ENCODE data around the gene THSD4. TPM values are rescaled to one million over a fixed set of nuclear protein-coding genes. Genes with fewer than 3 reads are reported as not detected.

Gene THSD4
- total RNA-seq, 1 experiment from 2014 or later = 36.3 TPM

DNA sequence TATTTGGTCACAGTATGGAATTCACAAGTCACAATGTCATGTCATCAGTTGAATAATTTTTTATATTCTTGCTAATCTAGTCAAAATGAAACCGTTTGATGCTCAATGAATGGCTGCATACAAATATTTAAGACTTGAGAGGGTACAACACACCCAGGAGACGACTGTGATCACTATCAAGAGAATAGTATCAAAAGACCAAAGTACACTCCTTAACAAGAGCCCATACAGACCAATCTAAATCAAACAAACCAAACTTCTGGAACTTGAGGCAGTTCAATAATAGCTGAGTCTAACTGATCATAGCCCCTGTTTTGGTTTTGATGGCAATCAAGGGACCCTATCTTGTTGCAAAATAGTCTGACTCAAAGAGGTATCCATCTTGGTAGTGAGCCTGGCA, 265.1 kb downstream of the THSD4 start:
- no peaks in the 10 kb centered on the region for H3K36me3 Mint-ChIP-seq (ENCODE audit: insufficient read depth, unreplicated experiment)
- H3K4me1 Mint-ChIP-seq (ENCODE audit: insufficient read depth, unreplicated experiment) = peaks cover 5% of the 10 kb centered on the region
- no TSS peak for BruUV-seq (replicated peaks)
- ChIA-PET CTCF (interaction anchor here (1.0 kb wide), 1 partner anchor 12 kb away, joined by 3 read pairs; no protein-coding TSS in a partner anchor), POLR2A (no interaction called here)
- TF ChIP-seq, protein P1, sequence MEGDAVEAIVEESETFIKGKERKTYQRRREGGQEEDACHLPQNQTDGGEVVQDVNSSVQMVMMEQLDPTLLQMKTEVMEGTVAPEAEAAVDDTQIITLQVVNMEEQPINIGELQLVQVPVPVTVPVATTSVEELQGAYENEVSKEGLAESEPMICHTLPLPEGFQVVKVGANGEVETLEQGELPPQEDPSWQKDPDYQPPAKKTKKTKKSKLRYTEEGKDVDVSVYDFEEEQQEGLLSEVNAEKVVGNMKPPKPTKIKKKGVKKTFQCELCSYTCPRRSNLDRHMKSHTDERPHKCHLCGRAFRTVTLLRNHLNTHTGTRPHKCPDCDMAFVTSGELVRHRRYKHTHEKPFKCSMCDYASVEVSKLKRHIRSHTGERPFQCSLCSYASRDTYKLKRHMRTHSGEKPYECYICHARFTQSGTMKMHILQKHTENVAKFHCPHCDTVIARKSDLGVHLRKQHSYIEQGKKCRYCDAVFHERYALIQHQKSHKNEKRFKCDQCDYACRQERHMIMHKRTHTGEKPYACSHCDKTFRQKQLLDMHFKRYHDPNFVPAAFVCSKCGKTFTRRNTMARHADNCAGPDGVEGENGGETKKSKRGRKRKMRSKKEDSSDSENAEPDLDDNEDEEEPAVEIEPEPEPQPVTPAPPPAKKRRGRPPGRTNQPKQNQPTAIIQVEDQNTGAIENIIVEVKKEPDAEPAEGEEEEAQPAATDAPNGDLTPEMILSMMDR (IDR thresholded peaks at IDR 0.05; ENCODE audit: unreplicated experiment) = no peak
- H3K9me3 Mint-ChIP-seq (ENCODE audit: unreplicated experiment) = no peaks in the 10 kb centered on the region
- no peaks in the 10 kb centered on the region for H3K27me3 Mint-ChIP-seq (ENCODE audit: insufficient read depth, unreplicated experiment)
- intact Hi-C loops (cut with micrococcal nuclease) = no loop called here
- no peak overlapping the region for H3K4me3 Mint-ChIP-seq (ENCODE audit: unreplicated experiment)
- DNase-seq (ENCODE audit: unreplicated experiment) = no peak
- no peak overlapping the region for H3K27ac Mint-ChIP-seq (ENCODE audit: low read depth, unreplicated experiment)

DNA sequence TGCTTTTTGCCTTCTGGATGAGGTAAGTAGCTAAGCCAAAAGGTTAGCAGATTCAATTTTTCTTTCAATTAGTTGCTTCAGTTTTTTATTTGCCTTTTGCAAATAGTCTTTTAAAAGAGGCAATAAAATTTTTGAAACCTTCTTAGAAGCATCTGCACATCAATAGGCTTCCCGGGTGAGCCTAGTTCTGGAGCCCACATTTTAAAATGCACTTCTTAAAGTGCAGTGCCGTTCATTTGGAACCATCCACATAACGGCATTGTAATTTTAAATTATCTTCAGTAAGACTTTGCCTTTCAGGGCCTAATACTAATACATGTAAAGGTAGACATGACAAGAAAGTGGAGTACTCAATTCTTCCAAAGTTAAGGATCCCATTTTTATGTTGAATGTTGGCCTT, 269.2 kb downstream of the THSD4 start:
- CTCF ChIA-PET = interaction anchor here (0.6 kb wide), 1 partner anchor 48 kb away, joined by 3 read pairs; no protein-coding TSS in a partner anchor
- H3K36me3 Mint-ChIP-seq (ENCODE audit: insufficient read depth, unreplicated experiment) = no peaks in the 10 kb centered on the region
- intact Hi-C loops (cut with micrococcal nuclease) = no loop called here
- BruUV-seq (replicated peaks) = no TSS peak
- no peak overlapping the region for H3K27ac Mint-ChIP-seq (ENCODE audit: low read depth, unreplicated experiment)
- no peak overlapping the region for H3K4me3 Mint-ChIP-seq (ENCODE audit: unreplicated experiment)
- no peaks in the 10 kb centered on the region for H3K4me1 Mint-ChIP-seq (ENCODE audit: insufficient read depth, unreplicated experiment)
- TF ChIP-seq, protein P1 (IDR thresholded peaks at IDR 0.05; ENCODE audit: unreplicated experiment) = no peak
- H3K9me3 Mint-ChIP-seq (ENCODE audit: unreplicated experiment) = no peaks in the 10 kb centered on the region
- POLR2A ChIA-PET = no interaction called here
- DNase-seq (ENCODE audit: unreplicated experiment) = no peak
- H3K27me3 Mint-ChIP-seq (ENCODE audit: insufficient read depth, unreplicated experiment) = no peaks in the 10 kb centered on the region

DNA sequence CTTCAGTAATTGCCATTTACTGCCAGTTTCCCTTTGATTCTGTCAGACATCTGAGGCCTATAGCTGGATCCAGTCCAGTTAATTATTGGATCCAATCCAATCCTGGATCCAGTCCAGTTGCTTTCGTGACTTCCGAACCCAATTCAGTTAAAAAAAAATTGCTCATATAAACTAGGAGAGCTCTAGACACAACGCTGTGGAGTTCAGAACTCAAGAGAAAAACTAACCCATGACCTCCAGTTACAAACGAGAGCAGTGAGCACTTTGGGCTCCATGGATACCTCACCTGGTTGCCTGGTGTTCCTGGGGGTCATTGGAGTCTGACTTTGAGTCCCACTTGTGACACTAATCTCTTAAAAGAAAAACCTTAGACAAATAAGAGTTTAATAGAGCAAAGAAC, 269.8 kb downstream of the THSD4 start:
- TF ChIP-seq, protein P1 (IDR thresholded peaks at IDR 0.05; ENCODE audit: unreplicated experiment) = no peak
- peak; percentile 9 for DNase-seq (ENCODE audit: unreplicated experiment)
- Mint-ChIP-seq H3K27me3 (ENCODE audit: insufficient read depth, unreplicated experiment) (no peaks in the 10 kb centered on the region), H3K4me3 (ENCODE audit: unreplicated experiment) (no peak overlapping the region), H3K36me3 (ENCODE audit: insufficient read depth, unreplicated experiment) (no peaks in the 10 kb centered on the region), H3K4me1 (ENCODE audit: insufficient read depth, unreplicated experiment) (no peaks in the 10 kb centered on the region), H3K27ac (ENCODE audit: low read depth, unreplicated experiment) (no peak overlapping the region), H3K9me3 (ENCODE audit: unreplicated experiment) (no peaks in the 10 kb centered on the region)
- CTCF ChIA-PET = no interaction called here
- POLR2A ChIA-PET = no interaction called here
- intact Hi-C loops (cut with micrococcal nuclease) = no loop called here
- BruUV-seq (replicated peaks) = no TSS peak

DNA sequence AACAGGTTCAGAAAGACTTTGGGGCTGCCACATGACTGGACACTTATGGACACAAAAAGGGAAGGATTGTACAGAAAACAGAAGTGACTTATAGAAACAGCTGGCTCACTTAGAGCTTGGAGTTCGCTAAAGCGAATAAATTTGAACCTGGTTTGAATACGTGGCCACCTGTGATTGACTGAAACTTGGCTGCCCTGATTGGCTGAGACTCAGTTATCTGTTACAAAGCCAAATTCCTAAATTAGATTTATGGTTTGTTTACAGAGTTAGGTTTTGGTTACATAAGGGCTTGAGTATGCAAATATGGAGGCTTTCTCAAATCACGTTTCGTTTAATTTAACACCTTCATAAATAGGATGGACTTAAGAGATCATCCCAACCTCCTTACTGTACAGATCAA, 270.2 kb downstream of the THSD4 start:
- CTCF ChIA-PET = interaction anchor here (1.5 to 1.9 kb wide), 4 partner anchors 11 to 54 kb away, joined by 3 to 5 read pairs (median 4); no protein-coding TSS in a partner anchor

More for the DNA sequence above, 270.2 kb downstream of the THSD4 start:
- DNase-seq (ENCODE audit: unreplicated experiment) = no peak
- TF ChIP-seq, protein P1 (IDR thresholded peaks at IDR 0.05; ENCODE audit: unreplicated experiment) = no peak
- intact Hi-C loops (cut with micrococcal nuclease) = no loop called here
- Mint-ChIP-seq H3K4me3 (ENCODE audit: unreplicated experiment) (no peak overlapping the region), H3K27me3 (ENCODE audit: insufficient read depth, unreplicated experiment) (no peaks in the 10 kb centered on the region), H3K36me3 (ENCODE audit: insufficient read depth, unreplicated experiment) (no peaks in the 10 kb centered on the region), H3K4me1 (ENCODE audit: insufficient read depth, unreplicated experiment) (no peaks in the 10 kb centered on the region), H3K9me3 (ENCODE audit: unreplicated experiment) (no peaks in the 10 kb centered on the region), H3K27ac (ENCODE audit: low read depth, unreplicated experiment) (no peak overlapping the region)
- POLR2A ChIA-PET = interaction anchor here (0.7 kb wide), 1 partner anchor 328 kb away, joined by 5 read pairs; no protein-coding TSS in a partner anchor
- no TSS peak for BruUV-seq (replicated peaks)

Measured in MCF 10A (cell line).